Measurements from ENCODE around the gene PRICKLE1. TPM values are rescaled to one million over a fixed set of nuclear protein-coding genes. Genes with fewer than 3 reads are reported as not detected.

Gene PRICKLE1
- total RNA-seq, 1 experiment from 2014 or later: 20.1 TPM

DNA sequence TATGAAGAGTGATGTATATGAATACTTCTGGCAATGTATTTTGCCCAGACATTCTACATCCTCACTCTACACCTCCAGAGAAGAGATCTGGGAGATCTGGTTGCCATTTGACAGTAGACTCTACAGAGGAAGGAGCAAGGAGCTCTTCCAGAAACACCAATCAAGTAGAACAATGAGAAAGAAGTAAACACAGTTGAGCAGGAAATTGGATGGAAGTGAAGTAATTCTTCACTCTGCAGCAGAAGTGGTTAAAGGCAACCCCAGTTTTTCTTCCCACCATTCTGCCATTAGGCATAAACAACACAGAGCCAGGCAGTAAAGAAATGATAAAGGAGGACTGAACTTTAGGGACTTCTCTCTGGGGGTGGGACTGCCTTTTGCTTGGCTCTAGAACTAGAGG lies 48.5 kb upstream of the PRICKLE1 start:
- Histone ChIP-seq H3K27me3 (ENCODE audit: control insufficient read depth, insufficient read depth, low read length) (no peaks in the 10 kb centered on the region), H3K4me1 (ENCODE audit: control insufficient read depth, insufficient read depth, low read length) (no peaks in the 10 kb centered on the region), H3K4me3 (ENCODE audit: low read depth in 2 of 2, low read length in 2 of 2) (no peak overlapping the region), H3K36me3 (ENCODE audit: control insufficient read depth, insufficient read depth, low read length) (no peaks in the 10 kb centered on the region), H3K27ac (ENCODE audit: low read length) (no peak overlapping the region), H3K9me3 (ENCODE audit: control insufficient read depth, insufficient read depth, low read depth, low read length) (no peaks in the 10 kb centered on the region)
- in situ Hi-C loops (cut with HindIII; ENCODE audit: low pct_unique_long_range_greater_than_20kb, low sequenced_read_pairs): no loop called here
- POLR2A ChIA-PET: no interaction called here
- BruUV-seq (replicated peaks): no TSS peak
- no peak for DNase-seq (ENCODE audit: low read depth, low spot score)
- ATAC-seq: no peak
- intact Hi-C loops (cut with micrococcal nuclease; ENCODE audit: unreplicated experiment): no loop called here
- TF ChIP-seq TCF7L2 (IDR thresholded peaks at IDR 0.05; ENCODE audit: low read depth, low read length) (no peak), POLR2AphosphoS5 (IDR thresholded peaks at IDR 0.05; ENCODE audit: low read depth, low read length) (no peak), SIN3A (IDR thresholded peaks at IDR 0.05; ENCODE audit: borderline replicate concordance, insufficient read depth, low read depth, low read length) (no peak)
- TF ChIP-seq, protein P1, sequence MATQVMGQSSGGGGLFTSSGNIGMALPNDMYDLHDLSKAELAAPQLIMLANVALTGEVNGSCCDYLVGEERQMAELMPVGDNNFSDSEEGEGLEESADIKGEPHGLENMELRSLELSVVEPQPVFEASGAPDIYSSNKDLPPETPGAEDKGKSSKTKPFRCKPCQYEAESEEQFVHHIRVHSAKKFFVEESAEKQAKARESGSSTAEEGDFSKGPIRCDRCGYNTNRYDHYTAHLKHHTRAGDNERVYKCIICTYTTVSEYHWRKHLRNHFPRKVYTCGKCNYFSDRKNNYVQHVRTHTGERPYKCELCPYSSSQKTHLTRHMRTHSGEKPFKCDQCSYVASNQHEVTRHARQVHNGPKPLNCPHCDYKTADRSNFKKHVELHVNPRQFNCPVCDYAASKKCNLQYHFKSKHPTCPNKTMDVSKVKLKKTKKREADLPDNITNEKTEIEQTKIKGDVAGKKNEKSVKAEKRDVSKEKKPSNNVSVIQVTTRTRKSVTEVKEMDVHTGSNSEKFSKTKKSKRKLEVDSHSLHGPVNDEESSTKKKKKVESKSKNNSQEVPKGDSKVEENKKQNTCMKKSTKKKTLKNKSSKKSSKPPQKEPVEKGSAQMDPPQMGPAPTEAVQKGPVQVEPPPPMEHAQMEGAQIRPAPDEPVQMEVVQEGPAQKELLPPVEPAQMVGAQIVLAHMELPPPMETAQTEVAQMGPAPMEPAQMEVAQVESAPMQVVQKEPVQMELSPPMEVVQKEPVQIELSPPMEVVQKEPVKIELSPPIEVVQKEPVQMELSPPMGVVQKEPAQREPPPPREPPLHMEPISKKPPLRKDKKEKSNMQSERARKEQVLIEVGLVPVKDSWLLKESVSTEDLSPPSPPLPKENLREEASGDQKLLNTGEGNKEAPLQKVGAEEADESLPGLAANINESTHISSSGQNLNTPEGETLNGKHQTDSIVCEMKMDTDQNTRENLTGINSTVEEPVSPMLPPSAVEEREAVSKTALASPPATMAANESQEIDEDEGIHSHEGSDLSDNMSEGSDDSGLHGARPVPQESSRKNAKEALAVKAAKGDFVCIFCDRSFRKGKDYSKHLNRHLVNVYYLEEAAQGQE (IDR thresholded peaks at IDR 0.05; ENCODE audit: insufficient read depth in 1 of 2, low read depth in 2 of 2, low read length in 1 of 2): no peak
- TF ChIP-seq, protein P2, sequence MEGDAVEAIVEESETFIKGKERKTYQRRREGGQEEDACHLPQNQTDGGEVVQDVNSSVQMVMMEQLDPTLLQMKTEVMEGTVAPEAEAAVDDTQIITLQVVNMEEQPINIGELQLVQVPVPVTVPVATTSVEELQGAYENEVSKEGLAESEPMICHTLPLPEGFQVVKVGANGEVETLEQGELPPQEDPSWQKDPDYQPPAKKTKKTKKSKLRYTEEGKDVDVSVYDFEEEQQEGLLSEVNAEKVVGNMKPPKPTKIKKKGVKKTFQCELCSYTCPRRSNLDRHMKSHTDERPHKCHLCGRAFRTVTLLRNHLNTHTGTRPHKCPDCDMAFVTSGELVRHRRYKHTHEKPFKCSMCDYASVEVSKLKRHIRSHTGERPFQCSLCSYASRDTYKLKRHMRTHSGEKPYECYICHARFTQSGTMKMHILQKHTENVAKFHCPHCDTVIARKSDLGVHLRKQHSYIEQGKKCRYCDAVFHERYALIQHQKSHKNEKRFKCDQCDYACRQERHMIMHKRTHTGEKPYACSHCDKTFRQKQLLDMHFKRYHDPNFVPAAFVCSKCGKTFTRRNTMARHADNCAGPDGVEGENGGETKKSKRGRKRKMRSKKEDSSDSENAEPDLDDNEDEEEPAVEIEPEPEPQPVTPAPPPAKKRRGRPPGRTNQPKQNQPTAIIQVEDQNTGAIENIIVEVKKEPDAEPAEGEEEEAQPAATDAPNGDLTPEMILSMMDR (IDR thresholded peaks at IDR 0.05): no peak
- CTCF ChIA-PET: interaction anchor here (0.7 kb wide), 1 partner anchor 26 kb away, joined by 9 read pairs; no protein-coding TSS in a partner anchor

DNA sequence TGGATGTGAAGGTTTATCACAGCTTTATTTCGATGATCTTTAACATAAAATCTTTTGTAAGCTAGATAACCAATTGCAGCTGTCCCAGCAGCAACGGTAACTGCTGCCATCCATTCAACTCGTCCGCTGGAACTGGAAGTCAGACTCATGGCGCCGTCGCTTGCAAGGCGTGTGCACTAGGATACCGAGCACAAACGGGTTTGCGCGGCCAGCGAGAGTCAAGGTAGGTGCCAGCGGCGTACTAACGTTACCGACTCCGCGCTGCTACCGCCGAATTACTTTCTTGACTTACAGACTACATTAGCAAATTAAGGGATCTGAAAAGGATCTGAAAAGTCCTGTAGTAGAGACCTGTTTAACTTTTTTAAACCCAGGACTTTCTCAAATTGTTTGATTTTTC lies 47.4 kb upstream of the PRICKLE1 start:
- ChIA-PET POLR2A (no interaction called here), CTCF (no interaction called here)
- no TSS peak for BruUV-seq (replicated peaks)
- H3K27ac ChIP-seq (ENCODE audit: low read length): no peak overlapping the region
- TF ChIP-seq, protein P1 (IDR thresholded peaks at IDR 0.05; ENCODE audit: insufficient read depth in 1 of 2, low read depth in 2 of 2, low read length in 1 of 2): no peak
- TF ChIP-seq POLR2AphosphoS5 (IDR thresholded peaks at IDR 0.05; ENCODE audit: low read depth, low read length): no peak
- H3K4me1 ChIP-seq (ENCODE audit: control insufficient read depth, insufficient read depth, low read length): no peaks in the 10 kb centered on the region
- no peaks in the 10 kb centered on the region for H3K9me3 ChIP-seq (ENCODE audit: control insufficient read depth, insufficient read depth, low read depth, low read length)
- H3K4me3 ChIP-seq (ENCODE audit: low read depth in 2 of 2, low read length in 2 of 2): no peak overlapping the region
- H3K36me3 ChIP-seq (ENCODE audit: control insufficient read depth, insufficient read depth, low read length): no peaks in the 10 kb centered on the region
- DNase-seq (ENCODE audit: low read depth, low spot score): no peak
- H3K27me3 ChIP-seq (ENCODE audit: control insufficient read depth, insufficient read depth, low read length): no peaks in the 10 kb centered on the region
- intact Hi-C loops (cut with micrococcal nuclease; ENCODE audit: unreplicated experiment) (no loop called here), in situ Hi-C loops (cut with HindIII; ENCODE audit: low pct_unique_long_range_greater_than_20kb, low sequenced_read_pairs) (no loop called here)
- ATAC-seq: no peak
